ENCODE measurements around the gene PRRG4.
"Not testable (repeated sequence)": the region's sequence is repeated elsewhere in the genome, so short reads cannot be mapped to it uniquely, and the experiment has no call there.

Gene PRRG4

GRCh38 chr11:32885556-32885955 is 55.8 kb downstream of the PRRG4 start:
- DNase-seq (ENCODE audit: low read depth, low spot score), result no peak

GRCh38 chr11:32886180-32886579 is 56.5 kb downstream of the PRRG4 start:
- no peak for DNase-seq (ENCODE audit: low read depth, low spot score)

GRCh38 chr11:32887707-32888383 is 58.1 kb downstream of the PRRG4 start:
- DNase-seq (ENCODE audit: low read depth, low spot score), result not testable (repeated sequence)

- DNase-seq (ENCODE audit: low read depth, low spot score), result not testable (repeated sequence)
Measured at GRCh38 chr11:32888384-32888710, 58.6 kb downstream of the PRRG4 start.

- DNase-seq (ENCODE audit: low read depth, low spot score), result peak; percentile 20
Measured at GRCh38 chr11:32888805-32889204, 59.1 kb downstream of the PRRG4 start.

- no peak for DNase-seq (ENCODE audit: low read depth, low spot score)
Measured at GRCh38 chr11:32890843-32891656, 61.3 kb downstream of the PRRG4 start.

- DNase-seq (ENCODE audit: low read depth, low spot score), result no peak
Measured at GRCh38 chr11:32891657-32892354, 62.1 kb downstream of the PRRG4 start.

GRCh38 chr11:32892355-32893092 is 62.8 kb downstream of the PRRG4 start, which contains the start of gene QSER1:
Gene QSER1, plus strand, starts transcription at chr11:32892811. Its CDS starts 315 bp downstream, at chr11:32893126.
- peak; percentile 84 for DNase-seq (ENCODE audit: low read depth, low spot score)

- DNase-seq (ENCODE audit: low read depth, low spot score), result no peak
Measured at GRCh38 chr11:32893093-32893342, 63.3 kb downstream of the PRRG4 start.

- DNase-seq (ENCODE audit: low read depth, low spot score), result peak; percentile 85
Measured at GRCh38 chr11:32893343-32894148, 63.8 kb downstream of the PRRG4 start.

GRCh38 chr11:32894149-32894827 is 64.6 kb downstream of the PRRG4 start:
- peak; percentile 85 for DNase-seq (ENCODE audit: low read depth, low spot score)

GRCh38 chr11:32894921-32895320 is 65.2 kb downstream of the PRRG4 start:
- DNase-seq (ENCODE audit: low read depth, low spot score), result no peak

GRCh38 chr11:32895471-32895870 is 65.7 kb downstream of the PRRG4 start:
- no peak for DNase-seq (ENCODE audit: low read depth, low spot score)

GRCh38 chr11:32897103-32897502 is 67.4 kb downstream of the PRRG4 start:
- no peak for DNase-seq (ENCODE audit: low read depth, low spot score)

GRCh38 chr11:32899438-32899837 is 69.7 kb downstream of the PRRG4 start:
- no peak for DNase-seq (ENCODE audit: low read depth, low spot score)

GRCh38 chr11:32902089-32902665 is 72.5 kb downstream of the PRRG4 start:
- DNase-seq (ENCODE audit: low read depth, low spot score), result no peak

- DNase-seq (ENCODE audit: low read depth, low spot score), result peak; percentile 39
Measured at GRCh38 chr11:32905028-32905667, 75.4 kb downstream of the PRRG4 start.
